ENCODE results near the gene SLC35E4. TPM values are rescaled to one million over a fixed set of nuclear protein-coding genes. Genes with fewer than 3 reads are reported as not detected.
"Not testable (repeated sequence)": the region's sequence is repeated elsewhere in the genome, so short reads cannot be mapped to it uniquely, and the experiment has no call there.

SLC35E4 gene
- polyA plus RNA-seq, 2 donors: 1.7 to 3.1 TPM

DNA sequence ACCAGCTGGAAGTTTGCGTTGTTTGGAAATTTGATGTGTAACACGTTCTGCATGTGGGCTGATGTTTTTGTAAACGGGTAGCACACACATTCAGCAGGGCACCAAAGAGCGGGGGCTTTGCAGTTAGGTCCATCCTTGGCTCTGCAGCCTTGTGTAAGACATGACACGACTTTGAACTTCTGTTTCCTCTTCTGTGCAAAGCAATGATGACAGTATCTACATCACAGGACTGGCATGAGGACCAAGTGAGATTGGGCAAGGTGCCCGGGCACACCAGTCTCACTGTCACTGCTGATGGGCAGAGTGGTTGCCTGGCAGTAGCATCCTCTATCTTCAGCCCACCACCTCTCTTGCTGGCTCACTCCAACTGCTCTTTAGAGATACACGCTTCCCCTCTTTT is 25.3 kb upstream of the SLC35E4 start:
- no peaks in the 10 kb centered on the region for H3K9me3 ChIP-seq (ENCODE audit: control insufficient read depth in 2 of 2, insufficient read depth in 1 of 2, low read depth in 1 of 2, low read length in 1 of 2)
- H3K4me3 ChIP-seq (ENCODE audit: low read depth in 1 of 2, low read length in 2 of 2): no peak overlapping the region
- H3K27me3 ChIP-seq (ENCODE audit: control insufficient read depth in 1 of 2, insufficient read depth in 2 of 2, low read length in 2 of 2): no peaks in the 10 kb centered on the region
- H3K36me3 ChIP-seq (ENCODE audit: control insufficient read depth in 2 of 2, insufficient read depth in 2 of 2, low read length in 1 of 2): peaks cover 0 to under 1% of the 10 kb centered on the region in 2 donors
- peaks cover 3 to 8% of the 10 kb centered on the region in 2 donors for H3K4me1 ChIP-seq (ENCODE audit: control insufficient read depth in 2 of 2, insufficient read depth in 2 of 2, low read length in 1 of 2)
- no peak overlapping the region for H3K27ac ChIP-seq (ENCODE audit: low read depth in 2 of 2, low read length in 1 of 2)
- 73 to 77% methylated on average over 7 of the region's 7 CpGs for WGBS, 2 donors

DNA sequence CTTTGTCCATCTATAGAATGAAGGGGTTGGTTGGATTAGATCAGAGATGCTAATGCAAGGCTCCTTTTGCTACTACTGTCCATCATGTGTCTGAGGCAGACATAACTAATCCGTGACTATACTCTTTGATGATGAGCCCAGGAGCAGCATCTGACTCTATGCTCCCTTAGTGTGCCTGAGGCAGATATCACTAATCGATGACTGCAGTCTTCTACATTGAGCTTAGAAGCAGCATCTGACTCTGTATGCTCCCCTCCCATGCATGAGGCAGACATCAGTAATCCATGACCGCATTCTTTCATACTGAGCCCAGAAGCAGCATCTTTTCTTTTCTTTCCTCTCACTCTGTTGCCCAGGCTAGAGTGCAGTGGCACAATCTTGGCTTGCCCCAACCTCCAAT is 24.4 kb upstream of the SLC35E4 start:
- Histone ChIP-seq H3K4me1 (ENCODE audit: control insufficient read depth in 2 of 2, insufficient read depth in 2 of 2, low read length in 1 of 2) (peaks cover 3 to 8% of the 10 kb centered on the region in 2 donors), H3K27me3 (ENCODE audit: control insufficient read depth in 1 of 2, insufficient read depth in 2 of 2, low read length in 2 of 2) (no peaks in the 10 kb centered on the region), H3K4me3 (ENCODE audit: low read depth in 1 of 2, low read length in 2 of 2) (no peak overlapping the region), H3K36me3 (ENCODE audit: control insufficient read depth in 2 of 2, insufficient read depth in 2 of 2, low read length in 1 of 2) (peaks cover 0 to 2% of the 10 kb centered on the region in 2 donors), H3K27ac (ENCODE audit: low read depth in 2 of 2, low read length in 1 of 2) (no peak overlapping the region), H3K9me3 (ENCODE audit: control insufficient read depth in 2 of 2, insufficient read depth in 1 of 2, low read depth in 1 of 2, low read length in 1 of 2) (no peaks in the 10 kb centered on the region)
- WGBS, 2 donors: 88 to 94% methylated on average over 3 of the region's 3 CpGs

DNA sequence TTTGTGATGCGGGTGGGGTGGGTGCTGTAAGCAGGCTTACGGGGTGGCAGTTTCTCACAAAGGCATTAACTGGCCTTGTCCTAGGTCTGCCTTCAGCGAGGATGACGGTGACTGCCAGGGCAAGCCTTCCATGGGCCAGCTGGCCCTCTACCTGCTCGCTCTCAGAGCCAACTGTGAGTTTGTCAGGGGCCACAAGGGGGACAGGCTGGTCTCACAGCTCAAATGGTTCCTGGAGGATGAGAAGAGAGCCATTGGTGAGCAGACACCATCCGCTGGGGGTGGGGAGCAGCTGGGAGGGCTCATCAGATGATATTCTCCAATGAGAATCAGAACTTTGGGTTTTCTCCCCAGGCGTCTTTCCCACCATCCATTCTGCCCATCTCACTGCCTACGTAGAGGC is 22.8 kb upstream of the SLC35E4 start:
- WGBS, 2 donors: 92 to 93% methylated on average over 8 of the region's 8 CpGs

DNA sequence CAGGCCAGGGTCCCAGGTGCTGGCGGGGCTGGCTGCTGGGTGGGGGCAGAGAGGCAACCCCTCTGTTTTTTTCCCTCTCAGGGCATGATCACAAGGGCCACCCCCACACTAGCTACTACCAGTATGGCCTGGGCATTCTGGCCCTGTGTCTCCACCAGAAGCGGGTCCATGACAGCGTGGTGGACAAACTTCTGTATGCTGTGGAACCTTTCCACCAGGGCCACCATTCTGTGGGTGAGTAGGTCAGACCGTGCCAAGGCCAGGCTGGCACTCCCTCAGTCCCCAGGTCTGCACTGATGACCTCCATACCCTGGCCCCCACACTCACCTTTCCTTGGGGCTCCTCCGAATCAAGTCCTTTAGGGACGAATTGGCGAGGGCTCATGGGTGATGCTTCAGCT is 21.3 kb upstream of the SLC35E4 start:
- Histone ChIP-seq H3K27me3 (ENCODE audit: control insufficient read depth in 1 of 2, insufficient read depth in 2 of 2, low read length in 2 of 2) (no peaks in the 10 kb centered on the region), H3K36me3 (ENCODE audit: control insufficient read depth in 2 of 2, insufficient read depth in 2 of 2, low read length in 1 of 2) (peaks cover 0 to 2% of the 10 kb centered on the region in 2 donors), H3K4me3 (ENCODE audit: low read depth in 1 of 2, low read length in 2 of 2) (no peak overlapping the region), H3K4me1 (ENCODE audit: control insufficient read depth in 2 of 2, insufficient read depth in 2 of 2, low read length in 1 of 2) (peaks cover 0 to 4% of the 10 kb centered on the region in 2 donors), H3K27ac (ENCODE audit: low read depth in 2 of 2, low read length in 1 of 2) (no peak overlapping the region), H3K9me3 (ENCODE audit: control insufficient read depth in 2 of 2, insufficient read depth in 1 of 2, low read depth in 1 of 2, low read length in 1 of 2) (no peaks in the 10 kb centered on the region)
- WGBS, 2 donors: 91 to 95% methylated on average over 7 of the region's 7 CpGs

More for the DNA sequence above, 22.8 kb upstream of the SLC35E4 start:
- Histone ChIP-seq H3K9me3 (ENCODE audit: control insufficient read depth in 2 of 2, insufficient read depth in 1 of 2, low read depth in 1 of 2, low read length in 1 of 2) (no peaks in the 10 kb centered on the region), H3K27me3 (ENCODE audit: control insufficient read depth in 1 of 2, insufficient read depth in 2 of 2, low read length in 2 of 2) (no peaks in the 10 kb centered on the region), H3K4me1 (ENCODE audit: control insufficient read depth in 2 of 2, insufficient read depth in 2 of 2, low read length in 1 of 2) (peaks cover 0 to 6% of the 10 kb centered on the region in 2 donors), H3K4me3 (ENCODE audit: low read depth in 1 of 2, low read length in 2 of 2) (no peak overlapping the region), H3K36me3 (ENCODE audit: control insufficient read depth in 2 of 2, insufficient read depth in 2 of 2, low read length in 1 of 2) (peaks cover 0 to 2% of the 10 kb centered on the region in 2 donors), H3K27ac (ENCODE audit: low read depth in 2 of 2, low read length in 1 of 2) (no peak overlapping the region)

DNA sequence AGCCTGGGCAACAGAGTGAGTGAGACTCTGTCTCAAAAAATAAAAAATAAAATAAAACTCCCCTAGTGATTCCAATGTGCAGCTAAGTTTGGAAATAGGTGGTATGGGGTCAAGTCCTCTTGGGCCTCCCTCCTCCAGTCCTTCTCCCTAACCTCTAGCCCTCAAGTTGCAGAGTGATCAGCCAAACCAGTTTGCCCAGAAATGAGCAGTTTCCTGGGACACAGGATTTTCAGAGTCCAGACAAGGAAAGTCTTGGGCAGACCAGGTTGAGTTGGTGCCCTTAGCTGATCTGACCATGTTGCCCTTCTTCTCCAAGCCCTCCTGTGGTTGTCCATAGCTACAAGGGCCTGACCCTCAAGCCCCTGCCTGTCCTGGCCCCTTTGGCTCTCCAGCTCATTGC is 20.7 kb upstream of the SLC35E4 start:
- no peaks in the 10 kb centered on the region for H3K27me3 ChIP-seq (ENCODE audit: control insufficient read depth in 1 of 2, insufficient read depth in 2 of 2, low read length in 2 of 2)
- no peaks in the 10 kb centered on the region for H3K9me3 ChIP-seq (ENCODE audit: control insufficient read depth in 2 of 2, insufficient read depth in 1 of 2, low read depth in 1 of 2, low read length in 1 of 2)
- H3K36me3 ChIP-seq (ENCODE audit: control insufficient read depth in 2 of 2, insufficient read depth in 2 of 2, low read length in 1 of 2): peaks cover 0 to 2% of the 10 kb centered on the region in 2 donors
- no peak overlapping the region for H3K4me3 ChIP-seq (ENCODE audit: low read depth in 1 of 2, low read length in 2 of 2)
- no peaks in the 10 kb centered on the region for H3K4me1 ChIP-seq (ENCODE audit: control insufficient read depth in 2 of 2, insufficient read depth in 2 of 2, low read length in 1 of 2)
- H3K27ac ChIP-seq (ENCODE audit: low read depth in 2 of 2, low read length in 1 of 2): no peak overlapping the region

DNA sequence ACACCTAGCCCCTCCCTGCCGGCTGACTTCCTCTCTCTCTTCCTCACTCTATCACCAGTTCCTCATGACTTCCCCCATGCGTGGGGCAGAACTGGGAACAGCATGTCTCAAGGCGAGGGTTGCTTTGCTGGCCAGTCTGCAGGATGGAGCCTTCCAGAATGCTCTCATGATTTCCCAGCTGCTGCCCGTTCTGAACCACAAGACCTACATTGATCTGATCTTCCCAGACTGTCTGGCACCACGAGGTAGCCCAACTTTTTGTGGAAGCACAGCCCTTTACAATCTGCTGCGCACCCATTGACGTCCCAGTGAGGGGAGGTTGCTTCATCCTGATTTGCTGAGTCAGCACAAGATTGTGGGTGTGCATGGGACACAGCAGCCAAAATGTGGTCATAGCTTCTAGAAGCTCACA is 20.0 kb upstream of the SLC35E4 start:
- H3K36me3 ChIP-seq (ENCODE audit: control insufficient read depth in 2 of 2, insufficient read depth in 2 of 2, low read length in 1 of 2): peaks cover 0 to 2% of the 10 kb centered on the region in 2 donors
- 82 to 88% methylated on average over 7 of the region's 7 CpGs for WGBS, 2 donors

DNA sequence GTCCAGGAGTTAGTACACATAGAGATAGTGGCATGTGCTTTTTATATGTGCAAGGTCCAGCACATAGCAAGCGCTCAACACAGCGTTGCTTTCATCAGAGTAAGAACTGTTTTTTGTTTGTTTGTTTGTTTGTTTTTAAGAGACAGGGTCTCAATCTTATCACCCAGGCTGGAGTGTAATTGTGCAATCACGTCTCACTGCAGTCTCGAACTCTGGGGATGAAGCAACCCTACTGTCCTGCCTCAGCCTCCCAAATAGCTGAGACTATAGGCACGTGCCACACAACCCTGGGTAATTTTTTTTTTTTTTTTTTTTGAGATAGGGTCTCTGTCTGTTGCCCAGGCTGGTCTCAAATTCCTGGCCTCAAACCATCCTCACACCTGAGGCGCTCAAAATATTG is 17.8 kb upstream of the SLC35E4 start:
- Histone ChIP-seq H3K4me1 (ENCODE audit: control insufficient read depth in 2 of 2, insufficient read depth in 2 of 2, low read length in 1 of 2) (no peaks in the 10 kb centered on the region), H3K27me3 (ENCODE audit: control insufficient read depth in 1 of 2, insufficient read depth in 2 of 2, low read length in 2 of 2) (no peaks in the 10 kb centered on the region), H3K4me3 (ENCODE audit: low read depth in 1 of 2, low read length in 2 of 2) (no peak overlapping the region), H3K27ac (ENCODE audit: low read depth in 2 of 2, low read length in 1 of 2) (no peak overlapping the region), H3K36me3 (ENCODE audit: control insufficient read depth in 2 of 2, insufficient read depth in 2 of 2, low read length in 1 of 2) (peaks cover 0 to 2% of the 10 kb centered on the region in 2 donors), H3K9me3 (ENCODE audit: control insufficient read depth in 2 of 2, insufficient read depth in 1 of 2, low read depth in 1 of 2, low read length in 1 of 2) (no peaks in the 10 kb centered on the region)
- WGBS, 2 donors: 86 to 92% methylated on average over 6 of the region's 6 CpGs

More for the DNA sequence above, 20.0 kb upstream of the SLC35E4 start:
- no peaks in the 10 kb centered on the region for H3K9me3 ChIP-seq (ENCODE audit: control insufficient read depth in 2 of 2, insufficient read depth in 1 of 2, low read depth in 1 of 2, low read length in 1 of 2)
- no peaks in the 10 kb centered on the region for H3K27me3 ChIP-seq (ENCODE audit: control insufficient read depth in 1 of 2, insufficient read depth in 2 of 2, low read length in 2 of 2)
- H3K4me1 ChIP-seq (ENCODE audit: control insufficient read depth in 2 of 2, insufficient read depth in 2 of 2, low read length in 1 of 2): no peaks in the 10 kb centered on the region
- H3K4me3 ChIP-seq (ENCODE audit: low read depth in 1 of 2, low read length in 2 of 2): no peak overlapping the region
- no peak overlapping the region for H3K27ac ChIP-seq (ENCODE audit: low read depth in 2 of 2, low read length in 1 of 2)

DNA sequence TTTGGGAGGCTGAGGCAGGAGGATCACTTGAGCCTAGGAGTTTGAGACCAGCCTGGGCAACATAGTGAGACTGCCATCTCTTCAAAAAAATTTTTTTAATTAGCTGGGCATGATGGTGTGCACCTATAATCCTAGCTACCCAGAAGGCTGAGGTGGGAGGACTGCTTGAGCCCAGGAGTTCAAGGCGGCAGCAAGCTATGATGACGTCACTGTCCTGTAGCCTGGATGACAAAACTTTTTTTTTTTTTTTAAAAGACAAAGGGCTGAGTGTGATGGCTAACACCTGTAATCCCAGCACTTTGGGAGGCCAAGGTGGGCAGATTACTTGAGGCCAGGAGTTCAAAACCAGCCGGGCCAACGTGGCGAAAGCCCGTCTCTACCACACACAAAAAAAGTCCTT is 15.7 kb upstream of the SLC35E4 start:
- H3K4me1 ChIP-seq (ENCODE audit: control insufficient read depth in 2 of 2, insufficient read depth in 2 of 2, low read length in 1 of 2); H3K27ac ChIP-seq (ENCODE audit: low read depth in 2 of 2, low read length in 1 of 2); H3K36me3 ChIP-seq (ENCODE audit: control insufficient read depth in 2 of 2, insufficient read depth in 2 of 2, low read length in 1 of 2); H3K27me3 ChIP-seq (ENCODE audit: control insufficient read depth in 1 of 2, insufficient read depth in 2 of 2, low read length in 2 of 2); H3K9me3 ChIP-seq (ENCODE audit: control insufficient read depth in 2 of 2, insufficient read depth in 1 of 2, low read depth in 1 of 2, low read length in 1 of 2); H3K4me3 ChIP-seq (ENCODE audit: low read depth in 1 of 2, low read length in 2 of 2): not testable (repeated sequence)
- 92 to 93% methylated on average over 6 of the region's 6 CpGs for WGBS, 2 donors

DNA sequence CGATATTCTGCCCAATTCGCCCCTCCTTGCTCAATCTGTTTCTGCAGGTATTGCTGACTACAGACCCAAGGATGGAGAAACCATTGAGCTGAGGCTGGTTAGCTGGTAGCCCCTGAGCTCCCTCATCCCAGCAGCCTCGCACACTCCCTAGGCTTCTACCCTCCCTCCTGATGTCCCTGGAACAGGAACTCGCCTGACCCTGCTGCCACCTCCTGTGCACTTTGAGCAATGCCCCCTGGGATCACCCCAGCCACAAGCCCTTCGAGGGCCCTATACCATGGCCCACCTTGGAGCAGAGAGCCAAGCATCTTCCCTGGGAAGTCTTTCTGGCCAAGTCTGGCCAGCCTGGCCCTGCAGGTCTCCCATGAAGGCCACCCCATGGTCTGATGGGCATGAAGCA is 9.2 kb upstream of the SLC35E4 start:
- 88 to 92% methylated on average over 5 of the region's 5 CpGs for WGBS, 2 donors
- no peak overlapping the region for H3K4me3 ChIP-seq (ENCODE audit: low read depth in 1 of 2, low read length in 2 of 2)

DNA sequence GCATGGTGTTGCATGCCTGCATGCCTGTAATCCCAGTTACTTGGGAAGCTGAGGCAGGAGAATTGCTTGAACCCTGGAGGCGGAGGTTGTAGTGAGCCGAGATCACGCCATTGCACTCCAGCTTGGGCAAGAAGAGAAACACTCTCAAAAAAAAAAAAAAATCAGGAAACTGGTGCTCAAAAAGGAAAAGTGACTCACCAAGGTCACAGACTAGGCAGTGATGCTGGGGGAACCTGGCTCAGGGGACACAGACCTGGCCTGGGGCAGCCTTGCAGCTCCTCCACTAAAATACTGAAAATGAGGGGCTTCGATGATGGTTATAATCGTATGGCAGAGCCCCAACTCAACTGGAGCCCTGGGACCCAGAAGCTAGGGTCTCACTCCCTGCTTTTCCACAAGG is 8.1 kb upstream of the SLC35E4 start:
- Histone ChIP-seq H3K27ac (ENCODE audit: low read depth in 2 of 2, low read length in 1 of 2) (no peak overlapping the region), H3K9me3 (ENCODE audit: control insufficient read depth in 2 of 2, insufficient read depth in 1 of 2, low read depth in 1 of 2, low read length in 1 of 2) (no peaks in the 10 kb centered on the region), H3K36me3 (ENCODE audit: control insufficient read depth in 2 of 2, insufficient read depth in 2 of 2, low read length in 1 of 2) (no peaks in the 10 kb centered on the region), H3K4me3 (ENCODE audit: low read depth in 1 of 2, low read length in 2 of 2) (no peak overlapping the region), H3K4me1 (ENCODE audit: control insufficient read depth in 2 of 2, insufficient read depth in 2 of 2, low read length in 1 of 2) (no peaks in the 10 kb centered on the region), H3K27me3 (ENCODE audit: control insufficient read depth in 1 of 2, insufficient read depth in 2 of 2, low read length in 2 of 2) (no peaks in the 10 kb centered on the region)
- 88 to 91% methylated on average over 5 of the region's 5 CpGs for WGBS, 2 donors

More for the DNA sequence above, 9.2 kb upstream of the SLC35E4 start:
- no peaks in the 10 kb centered on the region for H3K27me3 ChIP-seq (ENCODE audit: control insufficient read depth in 1 of 2, insufficient read depth in 2 of 2, low read length in 2 of 2)
- H3K4me1 ChIP-seq (ENCODE audit: control insufficient read depth in 2 of 2, insufficient read depth in 2 of 2, low read length in 1 of 2): no peaks in the 10 kb centered on the region
- H3K9me3 ChIP-seq (ENCODE audit: control insufficient read depth in 2 of 2, insufficient read depth in 1 of 2, low read depth in 1 of 2, low read length in 1 of 2): no peaks in the 10 kb centered on the region
- H3K27ac ChIP-seq (ENCODE audit: low read depth in 2 of 2, low read length in 1 of 2): no peak overlapping the region
- H3K36me3 ChIP-seq (ENCODE audit: control insufficient read depth in 2 of 2, insufficient read depth in 2 of 2, low read length in 1 of 2): no peaks in the 10 kb centered on the region

All from esophagus (tissue), 2 donors.